Measurements from ENCODE around the gene BPI. TPM values are rescaled to one million over a fixed set of nuclear protein-coding genes. Genes with fewer than 3 reads are reported as not detected.

BPI gene
- total and polyA plus RNA-seq, 11 donors = 0.18 to 2.9 (median 0.32) TPM; not detected in 7

DNA sequence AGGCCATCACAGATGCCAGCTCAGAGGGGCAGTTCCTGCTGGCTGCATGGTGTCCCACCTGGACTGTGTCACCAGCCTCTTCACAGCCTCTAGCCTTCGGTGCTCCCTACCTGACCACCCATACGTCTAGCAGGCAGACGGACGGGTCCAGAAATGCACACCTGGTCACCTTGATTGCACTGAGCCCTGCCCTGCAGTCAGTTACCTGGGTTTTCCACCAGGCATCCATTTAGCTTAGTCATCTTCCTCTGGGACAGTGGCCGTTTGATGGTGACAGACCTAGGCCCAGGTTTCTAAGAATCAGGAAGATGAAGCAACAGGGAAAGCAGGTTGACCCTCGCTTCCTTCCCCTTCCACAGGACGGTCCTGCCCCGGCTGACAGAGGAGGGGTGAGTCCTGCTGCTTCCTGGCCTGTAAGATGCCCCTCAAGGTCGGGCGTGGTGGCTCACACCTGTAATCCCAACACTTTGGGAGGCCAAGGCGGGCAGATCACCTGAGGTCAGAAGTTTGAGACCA lies 9.8 kb upstream of the BPI start:
- TF ChIP-seq POLR2A (IDR thresholded peaks at IDR 0.05) = no peak
- TF ChIP-seq, protein P1, sequence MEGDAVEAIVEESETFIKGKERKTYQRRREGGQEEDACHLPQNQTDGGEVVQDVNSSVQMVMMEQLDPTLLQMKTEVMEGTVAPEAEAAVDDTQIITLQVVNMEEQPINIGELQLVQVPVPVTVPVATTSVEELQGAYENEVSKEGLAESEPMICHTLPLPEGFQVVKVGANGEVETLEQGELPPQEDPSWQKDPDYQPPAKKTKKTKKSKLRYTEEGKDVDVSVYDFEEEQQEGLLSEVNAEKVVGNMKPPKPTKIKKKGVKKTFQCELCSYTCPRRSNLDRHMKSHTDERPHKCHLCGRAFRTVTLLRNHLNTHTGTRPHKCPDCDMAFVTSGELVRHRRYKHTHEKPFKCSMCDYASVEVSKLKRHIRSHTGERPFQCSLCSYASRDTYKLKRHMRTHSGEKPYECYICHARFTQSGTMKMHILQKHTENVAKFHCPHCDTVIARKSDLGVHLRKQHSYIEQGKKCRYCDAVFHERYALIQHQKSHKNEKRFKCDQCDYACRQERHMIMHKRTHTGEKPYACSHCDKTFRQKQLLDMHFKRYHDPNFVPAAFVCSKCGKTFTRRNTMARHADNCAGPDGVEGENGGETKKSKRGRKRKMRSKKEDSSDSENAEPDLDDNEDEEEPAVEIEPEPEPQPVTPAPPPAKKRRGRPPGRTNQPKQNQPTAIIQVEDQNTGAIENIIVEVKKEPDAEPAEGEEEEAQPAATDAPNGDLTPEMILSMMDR (IDR thresholded peaks at IDR 0.05) = no peak
- Histone ChIP-seq H3K4me3 (no peak overlapping the region), H3K9me3 (no peaks in the 10 kb centered on the region), H3K36me3 (no peaks in the 10 kb centered on the region), H3K27ac (no peak overlapping the region), H3K4me1 (peaks cover 0 to 27% (median 9%) of the 10 kb centered on the region in 12 donors), H3K27me3 (peaks cover 0 to 5% (median 0%) of the 10 kb centered on the region in 9 donors)
- 82 to 88% (median 86%) methylated on average over 11 of the region's 11 CpGs for WGBS, 4 donors
- no peak for ATAC-seq
- DNase-seq = no peak
- intact Hi-C loops (cut with DNase I) = loop anchor here in 1 of 10 donors (10.0 kb wide), 1 partner anchor 59 kb away; no protein-coding TSS in a partner anchor

DNA sequence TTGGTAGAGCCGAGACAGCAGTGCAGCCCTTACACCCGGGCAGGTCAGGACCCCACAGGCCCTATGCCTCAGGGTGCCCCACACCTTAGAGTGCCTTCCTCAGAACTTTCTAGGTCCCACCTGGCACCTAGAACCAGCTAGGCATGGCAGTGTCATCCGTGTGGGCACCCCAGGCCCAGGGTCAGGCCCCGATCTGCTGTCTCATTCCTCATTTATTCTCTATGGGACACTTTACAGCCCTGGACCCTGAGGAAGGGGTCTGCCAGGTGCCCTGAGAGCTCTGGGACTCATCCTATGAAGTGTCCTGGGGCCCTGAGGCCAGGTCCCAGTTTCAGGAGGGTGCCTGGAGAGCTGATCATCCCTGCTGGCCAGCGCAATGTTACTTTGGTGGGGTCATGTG lies 8.1 kb upstream of the BPI start:
- Histone ChIP-seq H3K27me3 (peaks cover 0 to 5% (median 0%) of the 10 kb centered on the region in 9 donors), H3K4me1 (peaks cover 0 to 39% (median 10%) of the 10 kb centered on the region in 12 donors), H3K9me3 (no peaks in the 10 kb centered on the region), H3K36me3 (no peaks in the 10 kb centered on the region), H3K4me3 (no peak overlapping the region), H3K27ac (no peak overlapping the region)
- no peak for ATAC-seq
- no peak for DNase-seq
- no peak for TF ChIP-seq POLR2A (IDR thresholded peaks at IDR 0.05)
- TF ChIP-seq, protein P1 (IDR thresholded peaks at IDR 0.05) = no peak
- intact Hi-C loops (cut with DNase I) = loop anchor here in 3 of 10 donors (5.0 to 10.0 kb wide), 2 partner anchors 61 to 64 kb away; no protein-coding TSS in a partner anchor
- WGBS, 4 donors = 90 to 95% (median 93%) methylated on average over 3 to 5 of the region's 5 CpGs

DNA sequence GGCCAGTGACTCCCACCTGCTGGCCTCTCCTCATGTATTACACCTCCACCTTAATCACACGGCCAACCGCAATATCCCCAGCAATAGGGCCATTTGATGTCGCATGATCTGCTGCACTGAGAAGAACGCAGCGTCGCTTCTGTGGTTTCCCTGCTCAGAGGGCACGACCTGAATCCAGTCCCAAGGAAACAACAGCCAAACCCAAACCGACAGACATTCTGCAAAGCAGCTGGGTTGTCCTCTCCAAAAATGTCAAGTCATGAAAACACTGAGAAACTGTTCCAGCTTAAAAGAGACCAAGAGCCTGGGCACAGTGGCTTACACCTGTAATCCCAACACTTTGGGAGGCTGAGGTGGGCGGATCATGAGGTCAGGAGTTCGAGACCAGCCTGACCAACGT lies 7.5 kb upstream of the BPI start:
- Histone ChIP-seq H3K27ac (no peak overlapping the region), H3K4me3 (no peak overlapping the region), H3K36me3 (no peaks in the 10 kb centered on the region), H3K27me3 (peaks cover 0 to 5% (median 0%) of the 10 kb centered on the region in 9 donors), H3K9me3 (no peaks in the 10 kb centered on the region), H3K4me1 (peaks cover 0 to 36% (median 10%) of the 10 kb centered on the region in 12 donors)
- 71 to 86% (median 77%) methylated on average over 11 of the region's 11 CpGs for WGBS, 4 donors
- no peak for ATAC-seq
- intact Hi-C loops (cut with DNase I) = loop anchor here in 3 of 10 donors (5.0 to 10.0 kb wide), 2 partner anchors 62 to 64 kb away; no protein-coding TSS in a partner anchor
- no peak for TF ChIP-seq POLR2A (IDR thresholded peaks at IDR 0.05)
- TF ChIP-seq, protein P1 (IDR thresholded peaks at IDR 0.05) = no peak
- no peak for DNase-seq

DNA sequence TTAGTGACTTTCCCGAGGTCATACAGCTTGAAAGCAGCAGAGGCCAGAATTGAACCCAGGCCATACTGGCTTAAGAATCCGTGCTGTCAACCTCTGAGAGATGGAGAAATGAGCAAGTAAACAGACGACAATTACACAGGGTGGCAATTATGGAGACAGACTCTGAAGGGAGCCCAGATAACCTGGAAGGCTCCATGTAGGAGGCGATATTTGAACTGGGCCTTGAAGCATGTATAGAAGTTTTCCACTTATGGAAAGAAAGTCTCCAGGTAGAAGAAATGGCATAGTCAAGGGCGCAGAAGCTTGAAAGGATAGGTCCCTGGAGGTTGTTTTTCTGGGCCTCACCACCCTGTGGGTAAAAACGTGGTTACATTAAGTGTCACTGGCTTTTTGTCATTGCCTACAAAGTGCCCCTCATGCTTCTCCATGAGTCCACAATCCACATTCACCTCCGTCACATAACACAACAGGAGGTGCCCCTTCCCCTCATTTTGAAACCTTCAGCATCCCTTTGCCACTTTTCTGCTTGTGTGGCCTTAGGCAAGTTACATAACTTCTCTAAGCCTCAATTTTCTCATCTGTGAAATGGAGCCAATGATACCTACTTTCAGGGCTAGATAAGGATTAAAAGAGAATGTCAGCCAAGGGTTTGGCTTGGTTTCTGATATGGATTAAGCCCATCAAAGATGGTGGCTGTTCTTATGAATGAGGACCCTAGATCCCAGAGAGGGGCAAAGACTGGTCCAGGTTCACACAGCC lies 5.9 kb upstream of the BPI start:
- DNase-seq (no peak), ATAC-seq (no peak)
- H3K27ac ChIP-seq = peak overlapping the region; percentile 57 to 85 (median 73)
- peaks cover 0 to 8% (median 0%) of the 10 kb centered on the region in 9 donors for H3K27me3 ChIP-seq
- H3K36me3 ChIP-seq = no peaks in the 10 kb centered on the region
- no peak overlapping the region for H3K4me3 ChIP-seq
- H3K4me1 ChIP-seq = peaks cover 0 to 29% (median 10%) of the 10 kb centered on the region in 12 donors
- intact Hi-C loops (cut with DNase I) = loop anchor here in 3 of 10 donors (5.0 to 10.0 kb wide), 2 partner anchors 63 to 66 kb away; no protein-coding TSS in a partner anchor
- 94 to 97% (median 96%) methylated on average over 7 of the region's 7 CpGs for WGBS, 4 donors
- TF ChIP-seq, protein P1 (IDR thresholded peaks at IDR 0.05) = no peak
- TF ChIP-seq POLR2A (IDR thresholded peaks at IDR 0.05) = no peak
- H3K9me3 ChIP-seq = no peaks in the 10 kb centered on the region

Measured in heart left ventricle (tissue), 16 donors.